Coronary artery (tissue), 2 donors: Measurements from ENCODE around the gene ARTN.

Experiments used
- DNase-seq: peaks from one replicate; pipeline ENCODE4 v3.0.0-alpha.2; 2017; ENCODE audit warnings: low spot score
- H3K27ac ChIP-seq, 2 donors: fragments of 200-600 bp; sonication (generic); one replicate each; pipeline ENCODE4 v1.5.1; 2016 to 2019
- H3K4me3 ChIP-seq: fragments of 200-600 bp; sonication (generic); 2 replicates; pipeline ENCODE4 v1.5.1; 2016; ENCODE audit warnings: mild to moderate bottlenecking, moderate library complexity
- TF ChIP-seq, protein P1 (sequence below): fragments of 200-600 bp; sonication (generic); IDR thresholded peaks from one replicate; pipeline ENCODE4 v1.5.1; 2019; ENCODE audit warnings: antibody characterized with exemption

ARTN gene

DNA sequence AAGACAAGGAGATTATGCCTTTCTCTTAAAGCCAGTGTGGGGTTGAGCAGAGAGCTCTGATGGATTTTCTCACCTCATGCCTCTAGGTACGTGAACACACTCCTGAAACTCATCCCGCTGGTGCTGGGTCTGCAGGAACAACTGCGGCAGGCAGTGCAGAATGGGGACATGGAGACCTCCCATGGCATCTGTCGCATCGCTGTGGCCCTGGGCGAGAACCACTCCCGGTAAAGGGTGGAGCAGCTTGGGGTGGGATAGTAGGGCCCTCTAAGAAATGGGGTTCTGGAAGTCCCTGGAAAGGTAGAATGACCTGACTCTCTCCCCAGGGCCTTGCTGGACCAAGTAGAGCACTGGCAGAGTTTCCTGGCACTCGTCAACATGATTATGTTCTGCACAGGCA lies 22.6 kb downstream of the ARTN start:
- Histone ChIP-seq H3K4me3 (no peak overlapping the region), H3K27ac (no peak overlapping the region)
- TF ChIP-seq, protein P1, sequence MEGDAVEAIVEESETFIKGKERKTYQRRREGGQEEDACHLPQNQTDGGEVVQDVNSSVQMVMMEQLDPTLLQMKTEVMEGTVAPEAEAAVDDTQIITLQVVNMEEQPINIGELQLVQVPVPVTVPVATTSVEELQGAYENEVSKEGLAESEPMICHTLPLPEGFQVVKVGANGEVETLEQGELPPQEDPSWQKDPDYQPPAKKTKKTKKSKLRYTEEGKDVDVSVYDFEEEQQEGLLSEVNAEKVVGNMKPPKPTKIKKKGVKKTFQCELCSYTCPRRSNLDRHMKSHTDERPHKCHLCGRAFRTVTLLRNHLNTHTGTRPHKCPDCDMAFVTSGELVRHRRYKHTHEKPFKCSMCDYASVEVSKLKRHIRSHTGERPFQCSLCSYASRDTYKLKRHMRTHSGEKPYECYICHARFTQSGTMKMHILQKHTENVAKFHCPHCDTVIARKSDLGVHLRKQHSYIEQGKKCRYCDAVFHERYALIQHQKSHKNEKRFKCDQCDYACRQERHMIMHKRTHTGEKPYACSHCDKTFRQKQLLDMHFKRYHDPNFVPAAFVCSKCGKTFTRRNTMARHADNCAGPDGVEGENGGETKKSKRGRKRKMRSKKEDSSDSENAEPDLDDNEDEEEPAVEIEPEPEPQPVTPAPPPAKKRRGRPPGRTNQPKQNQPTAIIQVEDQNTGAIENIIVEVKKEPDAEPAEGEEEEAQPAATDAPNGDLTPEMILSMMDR: no peak
- DNase-seq: no peak

DNA sequence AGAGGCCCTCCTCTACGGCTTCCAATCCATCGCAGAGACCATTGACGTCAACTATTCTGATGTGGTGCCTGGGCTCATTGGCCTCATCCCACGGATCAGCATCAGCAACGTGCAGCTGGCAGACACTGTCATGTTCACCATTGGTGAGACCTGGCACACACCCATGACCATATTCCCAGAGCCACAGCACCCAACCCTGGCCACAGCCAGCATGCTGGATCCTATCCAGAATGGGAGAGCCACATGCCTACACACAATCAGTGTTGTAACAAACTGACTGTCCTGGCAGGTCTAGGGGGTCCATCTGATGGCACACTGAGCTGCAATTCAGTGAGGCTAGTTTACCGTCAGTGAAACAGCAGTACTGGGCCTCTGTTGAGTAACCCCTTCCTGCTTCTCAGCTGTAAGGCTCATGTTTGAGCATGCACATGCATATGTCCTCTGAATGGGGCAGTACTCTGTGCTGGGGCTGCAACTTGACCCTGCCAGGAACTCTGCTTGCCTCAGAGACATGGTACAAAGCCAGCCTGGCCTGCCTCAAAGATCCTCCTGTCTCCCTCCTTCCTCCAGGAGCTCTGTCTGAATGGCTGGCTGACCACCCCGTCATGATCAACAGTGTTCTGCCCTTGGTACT lies 23.9 kb downstream of the ARTN start:
- TF ChIP-seq, protein P1: no peak
- no peak for DNase-seq
- H3K4me3 ChIP-seq: no peak overlapping the region
- no peak overlapping the region for H3K27ac ChIP-seq

DNA sequence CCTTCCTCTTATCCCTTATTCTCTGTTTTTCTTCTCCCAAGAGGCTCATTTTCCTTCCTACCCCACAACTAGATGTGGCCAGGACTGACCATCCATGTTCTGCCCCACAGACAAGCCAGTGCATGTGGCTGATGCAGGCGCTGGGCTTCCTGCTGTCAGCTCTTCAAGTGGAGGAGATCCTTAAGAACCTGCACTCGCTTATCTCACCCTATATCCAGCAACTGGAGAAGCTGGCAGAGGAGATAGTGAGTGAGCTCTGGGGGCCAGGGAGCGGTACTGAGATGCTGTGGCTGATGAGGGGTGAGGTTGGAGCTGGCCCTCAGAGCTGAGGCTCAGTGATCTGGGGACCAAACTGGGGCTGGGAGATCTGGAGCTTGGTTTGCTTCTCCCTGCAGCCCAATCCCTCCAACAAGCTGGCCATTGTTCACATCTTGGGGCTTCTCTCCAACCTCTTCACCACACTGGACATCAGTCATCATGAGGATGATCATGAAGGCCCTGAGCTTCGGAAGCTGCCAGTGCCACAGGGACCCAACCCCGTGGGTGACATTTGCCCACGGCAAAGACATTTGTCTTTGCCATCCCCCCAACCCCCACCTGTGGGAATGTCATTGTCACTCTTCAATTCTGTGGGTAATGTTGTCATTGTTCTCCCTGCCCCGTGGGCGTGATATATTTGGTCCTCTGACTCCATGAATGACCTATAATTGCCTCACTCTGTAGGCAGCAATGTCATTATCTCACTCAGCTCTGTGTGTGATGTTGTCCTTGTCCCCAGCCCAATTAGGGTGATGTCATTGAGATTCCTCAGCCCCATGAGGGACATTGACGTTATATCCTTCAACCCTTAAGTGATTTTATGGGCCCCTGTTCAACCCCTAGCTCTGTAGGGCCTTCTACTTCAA lies 25.0 kb downstream of the ARTN start:
- TF ChIP-seq, protein P1: no peak
- Histone ChIP-seq H3K4me3 (no peak overlapping the region), H3K27ac (no peak overlapping the region)
- DNase-seq: no peak

DNA sequence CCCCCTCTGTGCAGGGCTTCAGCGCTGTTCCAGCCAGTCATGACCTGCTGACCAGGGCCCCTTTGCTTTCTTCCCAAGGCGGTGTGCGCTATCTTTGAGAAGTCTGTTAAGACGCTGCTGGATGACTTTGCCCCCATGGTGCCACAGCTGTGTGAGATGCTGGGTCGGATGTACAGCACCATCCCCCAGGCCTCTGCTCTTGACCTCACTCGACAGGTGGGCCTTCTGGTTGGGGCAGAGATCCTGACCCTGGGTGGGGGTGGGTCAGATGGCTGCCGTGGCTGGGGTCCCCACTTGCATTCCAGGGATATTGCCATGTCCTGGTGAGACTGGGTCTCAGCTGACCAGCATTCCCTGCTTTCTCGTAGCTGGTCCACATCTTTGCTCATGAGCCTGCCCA lies 27.2 kb downstream of the ARTN start:
- no peak for DNase-seq
- Histone ChIP-seq H3K4me3 (no peak overlapping the region), H3K27ac (no peak overlapping the region)
- TF ChIP-seq, protein P1: no peak

DNA sequence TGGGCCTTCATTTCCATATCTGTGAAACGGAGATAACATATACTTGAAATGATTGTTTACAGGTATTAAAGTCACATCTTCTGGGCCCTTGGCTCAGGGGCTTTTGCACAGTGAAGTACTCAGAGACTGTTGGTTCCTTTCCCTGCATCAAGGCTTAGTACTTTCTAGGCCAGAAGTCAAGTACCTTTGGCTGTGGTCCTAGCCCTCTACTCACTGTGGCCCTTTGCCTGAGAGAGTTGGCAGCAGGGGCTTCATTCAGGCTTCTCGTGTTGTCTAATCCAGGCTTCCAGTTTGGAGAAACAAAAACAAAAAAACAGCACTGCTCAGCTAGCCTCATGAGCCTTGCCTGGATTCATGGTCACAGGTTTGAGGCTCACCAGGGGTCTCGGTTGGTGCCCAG lies 28.1 kb downstream of the ARTN start:
- DNase-seq: no peak
- H3K27ac ChIP-seq: no peak overlapping the region
- TF ChIP-seq, protein P1: no peak
- no peak overlapping the region for H3K4me3 ChIP-seq

DNA sequence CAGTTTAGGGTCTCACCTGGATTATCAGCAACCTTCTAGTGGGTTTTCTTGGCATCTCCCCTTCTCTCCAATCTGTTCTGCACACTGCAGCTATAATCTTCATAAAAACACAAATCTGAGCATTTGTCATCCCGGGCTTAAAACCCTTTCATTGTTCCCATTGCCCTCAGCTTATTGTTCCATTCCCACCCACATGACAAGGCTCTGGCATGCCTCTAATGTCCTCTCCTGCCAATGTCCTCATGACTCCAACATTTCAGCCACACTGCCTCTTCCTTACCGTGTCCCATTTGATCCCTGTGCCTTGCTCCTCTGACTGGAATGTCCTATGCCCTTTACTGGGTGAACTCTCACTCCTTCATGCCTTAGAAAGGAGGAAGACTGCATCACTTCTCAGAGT lies 28.7 kb downstream of the ARTN start:
- DNase-seq: no peak
- no peak overlapping the region for H3K27ac ChIP-seq
- no peak overlapping the region for H3K4me3 ChIP-seq
- TF ChIP-seq, protein P1: no peak

DNA sequence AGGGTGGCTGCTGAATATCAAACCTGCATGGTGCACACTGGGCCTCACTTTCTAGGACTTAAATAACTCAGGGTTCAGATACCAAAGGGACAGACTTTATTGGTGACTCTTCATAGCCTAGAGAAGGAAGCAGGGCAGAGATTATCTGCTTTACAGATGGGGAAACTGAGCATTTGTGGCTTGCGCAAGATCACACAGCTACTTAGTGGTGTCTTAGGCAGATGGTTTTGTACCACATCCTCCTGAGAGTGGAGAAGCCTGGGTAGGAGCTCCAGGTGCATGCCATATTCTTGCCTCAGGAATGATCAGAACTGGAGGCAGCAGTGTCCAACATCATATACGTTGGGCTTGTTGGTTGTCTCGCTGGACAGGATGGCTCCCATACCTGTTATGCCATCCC lies 29.4 kb downstream of the ARTN start:
- DNase-seq: no peak
- TF ChIP-seq, protein P1: no peak
- Histone ChIP-seq H3K4me3 (no peak overlapping the region), H3K27ac (no peak overlapping the region)
